GM18507 (cell line): ENCODE results near the gene PHACTR4.

Experiments used
- DNase-seq: peaks from one replicate; pipeline ENCODE4 v3.0.0; 2011; ENCODE audit warnings: low read depth; ENCODE audit not compliant: insufficient read length; ENCODE audit errors: extremely low spot score
- FAIRE-seq: peaks from 2 replicates; lab custom pipeline; 2011; peaks lifted over from hg19 to GRCh38; lab: Jason Lieb, UNC

The PHACTR4 gene

GRCh38 chr1:28548318-28548717 lies 178.8 kb downstream of the PHACTR4 start:
- no peak for FAIRE-seq
- no peak for DNase-seq
